Calu3 (cell line): Measurements from ENCODE around the gene CALML5. TPM values are rescaled to one million over a fixed set of nuclear protein-coding genes. Genes with fewer than 3 reads are reported as not detected.
"Not testable (repeated sequence)": the region's sequence is repeated elsewhere in the genome, so short reads cannot be mapped to it uniquely, and the experiment has no call there.

Source experiments
- BruUV-seq: library from RNA; stranded (reverse); fragments of 400-500 nt; replicated peaks from 2 replicates; lab custom pipeline; 2021; lab: Mats Ljungman, UMichigan
- CTCF ChIA-PET: fragments of 300-600 bp; sonication (Branson Sonifier 250); formaldehyde crosslinking; loops from one replicate; lab custom pipeline; 2022; ENCODE audit warnings: antibody characterized with exemption; lab: Charles Lee
- DNase-seq: peaks from one replicate; pipeline ENCODE4 v3.0.0; 2022
- H3K27ac Mint-ChIP-seq: one replicate; pipeline ENCODE4 v1.8.0; 2022; ENCODE audit warnings: mixed read lengths; ENCODE audit not compliant: unreplicated experiment
- H3K27me3 Mint-ChIP-seq: one replicate; pipeline ENCODE4 v1.8.0; 2022; ENCODE audit warnings: mixed read lengths; ENCODE audit not compliant: unreplicated experiment
- H3K36me3 Mint-ChIP-seq: one replicate; pipeline ENCODE4 v1.8.0; 2022; ENCODE audit warnings: mild to moderate bottlenecking, moderate library complexity, mixed read lengths; ENCODE audit not compliant: insufficient read depth, unreplicated experiment
- H3K4me1 Mint-ChIP-seq: one replicate; pipeline ENCODE4 v1.8.0; 2022; ENCODE audit warnings: mild to moderate bottlenecking, low read depth, mixed read lengths; ENCODE audit not compliant: unreplicated experiment
- H3K4me3 Mint-ChIP-seq: one replicate; pipeline ENCODE4 v1.8.0; 2022; ENCODE audit warnings: mild to moderate bottlenecking, low read depth, moderate library complexity, mixed read lengths; ENCODE audit not compliant: unreplicated experiment
- H3K9me3 Mint-ChIP-seq: one replicate; pipeline ENCODE4 v1.8.0; 2022; ENCODE audit warnings: low read depth, mixed read lengths; ENCODE audit not compliant: unreplicated experiment
- CTCF ChIP-seq: fragments of 200-600 bp; IDR thresholded peaks from one replicate; pipeline ENCODE4 v1.8.0; 2022; ENCODE audit warnings: antibody characterized with exemption; ENCODE audit not compliant: unreplicated experiment
- intact Hi-C: fragments of 100-400 bp; cut with micrococcal nuclease; formaldehyde crosslinking; loops from one replicate; pipeline ENCODE4 v1.10.0; 2022; ENCODE audit not compliant: unreplicated experiment
- total RNA-seq: library from RNA; stranded (reverse); gene quantifications from 2 replicates; pipeline ENCODE4 v1.2.3, GENCODE V29; 2022

The CALML5 gene
- total RNA-seq, 1 experiment from 2014 or later: not detected

GRCh38 chr10:5478694-5479305 lies 20.6 kb downstream of the CALML5 start:
- CTCF ChIA-PET: no interaction called here
- intact Hi-C loops: no loop called here
- H3K36me3 Mint-ChIP-seq: no peaks in the 10 kb centered on the region
- H3K9me3 Mint-ChIP-seq: no peaks in the 10 kb centered on the region
- DNase-seq: no peak
- no peak overlapping the region for H3K4me3 Mint-ChIP-seq
- no peak for TF ChIP-seq CTCF
- no peak overlapping the region for H3K27ac Mint-ChIP-seq
- no peaks in the 10 kb centered on the region for H3K27me3 Mint-ChIP-seq
- no peaks in the 10 kb centered on the region for H3K4me1 Mint-ChIP-seq
- no TSS peak for BruUV-seq

- H3K4me3 Mint-ChIP-seq: no peak overlapping the region
- no peak overlapping the region for H3K27ac Mint-ChIP-seq
- CTCF ChIA-PET: no interaction called here
- BruUV-seq: no TSS peak
- no peaks in the 10 kb centered on the region for H3K4me1 Mint-ChIP-seq
- no peak for DNase-seq
- intact Hi-C loops: no loop called here
- H3K36me3 Mint-ChIP-seq: no peaks in the 10 kb centered on the region
- H3K9me3 Mint-ChIP-seq: no peaks in the 10 kb centered on the region
- no peak for TF ChIP-seq CTCF
- H3K27me3 Mint-ChIP-seq: no peaks in the 10 kb centered on the region
These were observed 21.2 kb downstream of the CALML5 start for GRCh38 chr10:5477948-5478693.

GRCh38 chr10:5476918-5477525 lies 22.3 kb downstream of the CALML5 start:
- DNase-seq: no peak
- Mint-ChIP-seq H3K9me3 (no peaks in the 10 kb centered on the region), H3K36me3 (no peaks in the 10 kb centered on the region), H3K27me3 (no peaks in the 10 kb centered on the region), H3K27ac (no peak overlapping the region), H3K4me1 (no peaks in the 10 kb centered on the region), H3K4me3 (no peak overlapping the region)
- no peak for TF ChIP-seq CTCF
- CTCF ChIA-PET: no interaction called here
- BruUV-seq: no TSS peak
- intact Hi-C loops: no loop called here

- H3K4me3 Mint-ChIP-seq, intact Hi-C loops, BruUV-seq, H3K27ac Mint-ChIP-seq, H3K9me3 Mint-ChIP-seq, H3K27me3 Mint-ChIP-seq, DNase-seq, H3K36me3 Mint-ChIP-seq, H3K4me1 Mint-ChIP-seq, CTCF ChIA-PET: not testable (repeated sequence)
These were observed 23.2 kb downstream of the CALML5 start for GRCh38 chr10:5475974-5476807.

GRCh38 chr10:5475088-5475487 lies 24.3 kb downstream of the CALML5 start:
- intact Hi-C loops, H3K27me3 Mint-ChIP-seq, CTCF ChIA-PET, H3K36me3 Mint-ChIP-seq, H3K4me1 Mint-ChIP-seq, H3K27ac Mint-ChIP-seq, H3K4me3 Mint-ChIP-seq, H3K9me3 Mint-ChIP-seq, BruUV-seq, DNase-seq: not testable (repeated sequence)

- H3K4me3 Mint-ChIP-seq, H3K27ac Mint-ChIP-seq, intact Hi-C loops, DNase-seq, H3K36me3 Mint-ChIP-seq, BruUV-seq, H3K4me1 Mint-ChIP-seq, H3K27me3 Mint-ChIP-seq, CTCF ChIA-PET, H3K9me3 Mint-ChIP-seq: not testable (repeated sequence)
These were observed 24.7 kb downstream of the CALML5 start for GRCh38 chr10:5474642-5475041.
